Activated T-cell treated with anti-CD3 and anti-CD28 coated beads, Interleukin-2, amount 50 U/mL, for 1 hour (primary cell): ENCODE data around the gene MYRFL.
A peak's percentile ranks its signal among the peaks of the same experiment; 100 is the strongest.
"Not testable (repeated sequence)": the region's sequence is repeated elsewhere in the genome, so short reads cannot be mapped to it uniquely, and the experiment has no call there.

Experiments used
- DNase-seq: peaks from one replicate; pipeline ENCODE4 v3.0.0-alpha.2; 2020

The MYRFL gene

DNA sequence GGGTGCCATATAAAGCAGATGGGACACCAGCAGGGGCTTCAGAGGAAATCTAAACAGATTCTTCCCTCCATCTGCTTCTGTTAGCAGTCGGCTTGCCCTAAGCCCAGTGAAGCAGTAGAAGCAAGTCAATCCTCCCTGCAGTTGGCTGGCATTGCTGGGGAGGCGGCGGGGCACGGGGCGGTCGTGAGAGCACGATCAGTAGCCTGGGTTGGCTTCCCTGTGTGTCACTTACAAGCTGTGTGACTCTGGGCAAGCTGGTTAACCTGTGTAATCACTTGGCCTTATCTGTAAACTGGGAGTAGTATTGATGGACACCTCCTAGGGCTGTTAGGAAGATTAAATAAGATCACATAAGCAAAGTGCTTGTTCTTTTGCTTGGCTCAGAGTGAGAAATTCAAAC is 19.4 kb downstream of the MYRFL start:
- DNase-seq = no peak

GRCh38 chr12:69844836-69845235 is 19.8 kb downstream of the MYRFL start:
- DNase-seq = no peak

- DNase-seq = no peak
Measured at GRCh38 chr12:69846976-69847375, 21.9 kb downstream of the MYRFL start.

DNA sequence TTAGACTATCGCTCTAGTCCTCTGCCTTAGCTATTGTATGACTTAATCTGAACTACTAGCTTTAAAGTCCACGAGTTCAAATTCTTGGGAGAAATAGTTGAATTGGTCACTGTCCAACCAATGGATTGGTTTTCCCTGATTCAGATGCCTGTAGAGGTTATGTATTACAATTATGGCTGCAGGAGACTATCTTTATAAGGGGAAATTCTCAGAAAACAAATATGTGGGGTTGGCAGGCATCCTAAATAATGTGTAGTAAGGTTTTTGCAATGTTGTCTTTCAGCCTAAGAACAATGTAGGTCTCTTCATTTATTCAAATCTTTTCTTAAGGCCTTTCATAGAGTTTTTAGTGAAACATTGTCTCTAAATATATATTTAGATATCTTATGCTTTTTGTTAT is 26.9 kb downstream of the MYRFL start:
- DNase-seq = no peak

- not testable (repeated sequence) for DNase-seq
Measured at GRCh38 chr12:69853176-69853961, 28.3 kb downstream of the MYRFL start.

- DNase-seq = no peak
Measured at GRCh38 chr12:69866698-69867097, 41.7 kb downstream of the MYRFL start.

DNA sequence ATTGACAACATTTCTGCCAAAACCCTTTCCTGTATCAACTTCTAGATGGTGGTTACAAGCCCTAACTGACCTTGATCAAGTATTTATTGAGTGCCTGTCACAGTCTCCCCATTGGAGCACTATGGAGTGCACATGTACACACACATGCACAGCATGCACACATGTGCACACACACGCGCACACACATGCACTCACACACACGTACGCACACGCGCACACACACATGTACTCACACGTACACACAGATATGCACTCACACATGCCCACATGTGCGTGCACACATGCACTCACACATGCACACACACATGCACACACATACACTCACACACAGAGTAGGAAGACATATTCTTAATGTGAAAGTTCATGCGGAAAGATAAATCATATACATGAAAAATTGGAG is 43.7 kb downstream of the MYRFL start:
- no peak for DNase-seq

DNA sequence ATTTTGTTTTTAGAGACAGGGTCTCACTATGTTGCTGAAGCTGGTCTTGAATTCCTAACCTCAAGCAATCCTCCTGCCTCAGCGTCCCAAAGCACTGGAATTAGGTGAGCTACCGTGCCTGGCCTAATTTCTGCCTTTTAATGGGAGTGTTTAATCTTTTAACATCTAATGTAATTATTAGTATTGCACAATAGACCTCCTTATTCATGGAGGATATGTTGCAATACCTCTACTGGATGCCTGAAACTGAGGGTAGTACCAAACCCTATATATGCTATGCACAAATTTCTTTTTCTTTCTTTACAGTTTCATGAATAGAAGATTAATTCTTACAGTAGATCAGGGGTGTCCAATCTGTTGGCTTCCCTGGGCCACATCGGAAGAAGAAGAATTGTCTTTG is 47.8 kb downstream of the MYRFL start:
- no peak for DNase-seq

GRCh38 chr12:69873429-69873828 is 48.4 kb downstream of the MYRFL start:
- DNase-seq = no peak

DNA sequence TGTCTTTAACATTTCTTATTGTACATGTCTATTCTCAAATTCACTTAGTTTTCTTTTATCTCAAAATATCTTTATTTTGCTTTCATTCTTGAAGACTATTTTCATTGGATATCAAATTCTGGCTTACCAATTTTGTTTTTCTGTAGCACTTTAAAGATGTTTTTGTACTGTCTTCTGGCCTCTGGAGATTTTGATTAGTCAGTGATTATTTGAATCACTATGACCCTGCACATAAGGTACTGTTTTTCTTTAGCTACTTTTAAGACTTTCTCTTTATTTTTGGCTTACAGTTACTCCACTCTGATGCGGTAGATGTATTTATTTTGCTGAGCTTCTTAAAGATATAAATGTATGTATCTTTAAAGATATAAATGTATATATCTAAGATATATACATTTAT is 49.6 kb downstream of the MYRFL start:
- DNase-seq = no peak

- DNase-seq = no peak
Measured at GRCh38 chr12:69875416-69875935, 50.4 kb downstream of the MYRFL start.

DNA sequence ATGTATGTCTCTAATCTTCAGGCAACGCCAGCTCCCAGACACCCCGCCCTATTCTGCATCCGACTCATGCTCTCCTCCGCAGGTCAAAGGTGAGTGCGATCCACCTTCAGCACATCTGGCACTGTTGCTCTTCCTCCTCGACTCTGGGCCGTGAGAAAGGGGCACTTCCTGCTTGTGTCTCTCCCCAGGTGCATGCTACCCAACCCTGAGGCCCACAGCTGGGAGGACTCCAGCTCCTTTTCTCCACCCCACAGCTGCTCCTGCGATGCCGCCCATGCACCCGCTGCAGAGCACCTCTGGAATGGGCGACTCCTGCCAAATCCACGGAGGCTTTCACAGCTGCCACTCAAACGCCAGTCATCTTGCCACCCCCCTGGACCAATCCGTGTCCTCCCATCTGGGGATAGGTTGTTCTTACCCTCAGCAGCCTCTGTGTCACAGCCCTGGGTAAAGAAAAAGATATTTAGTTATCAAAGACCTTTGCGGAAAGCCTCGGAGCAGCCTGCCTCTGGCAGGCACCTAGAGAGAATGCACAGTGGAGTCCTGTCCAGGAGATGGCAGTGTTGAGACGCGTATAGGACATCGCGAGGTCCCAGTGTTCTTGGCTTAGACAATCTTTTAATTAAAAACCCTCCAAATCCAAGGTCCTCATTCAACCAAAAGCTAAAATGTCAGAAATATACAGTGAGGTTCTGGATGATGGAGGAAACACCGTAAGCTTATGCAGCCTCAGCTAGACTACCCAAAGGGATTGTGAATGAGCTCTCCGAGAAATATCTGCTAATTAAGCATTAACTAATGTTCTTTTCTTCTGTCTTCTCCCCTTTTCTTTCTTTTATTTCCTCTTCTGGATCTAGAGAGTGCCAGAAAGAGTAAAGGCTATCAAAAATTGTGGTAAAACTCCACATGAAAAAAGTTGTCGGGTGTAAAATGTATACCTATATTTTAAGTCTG is 54.3 kb downstream of the MYRFL start:
- DNase-seq = peak; percentile 52

DNA sequence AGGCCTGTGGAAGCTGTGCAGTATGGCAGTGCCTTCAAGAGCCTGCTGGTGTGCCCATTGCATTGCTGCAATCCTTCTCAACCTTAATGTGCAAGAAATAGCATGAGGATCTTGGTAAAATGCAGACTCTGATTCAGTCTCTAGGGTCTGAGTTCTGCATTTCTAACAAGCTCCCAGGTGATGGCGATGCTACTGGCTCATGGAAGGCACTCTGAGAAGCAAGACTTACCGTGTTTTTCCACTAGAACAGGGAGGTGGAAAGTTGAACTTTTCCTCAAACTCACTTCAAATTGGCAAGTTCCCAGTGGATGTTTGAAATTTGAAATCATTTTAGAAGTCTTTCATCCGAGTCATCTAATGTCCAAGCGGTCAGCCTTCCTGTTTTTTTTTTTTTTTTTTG is 55.5 kb downstream of the MYRFL start:
- no peak for DNase-seq

DNA sequence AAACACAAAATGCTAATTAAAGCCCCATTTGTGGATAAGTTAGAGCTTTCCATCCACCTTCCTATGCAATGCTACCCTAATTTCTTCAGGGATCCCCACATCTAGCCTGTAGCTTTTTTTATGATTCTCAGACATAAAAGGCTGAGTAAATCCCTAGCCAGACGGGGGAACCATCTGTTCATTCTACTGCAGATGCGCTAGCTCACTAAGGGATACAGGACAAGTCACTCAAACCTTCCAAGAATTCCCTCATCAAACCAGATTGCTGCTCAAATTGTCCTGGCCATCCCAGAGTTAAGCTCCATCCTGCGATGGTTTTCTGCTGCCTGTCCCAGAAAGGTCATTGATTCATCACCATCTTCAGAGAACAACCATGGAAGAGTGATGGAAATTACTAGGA is 56.7 kb downstream of the MYRFL start:
- DNase-seq = no peak

- no peak for DNase-seq
Measured at GRCh38 chr12:69884386-69884785, 59.4 kb downstream of the MYRFL start.

GRCh38 chr12:69885658-69886057 is 60.6 kb downstream of the MYRFL start:
- no peak for DNase-seq

DNA sequence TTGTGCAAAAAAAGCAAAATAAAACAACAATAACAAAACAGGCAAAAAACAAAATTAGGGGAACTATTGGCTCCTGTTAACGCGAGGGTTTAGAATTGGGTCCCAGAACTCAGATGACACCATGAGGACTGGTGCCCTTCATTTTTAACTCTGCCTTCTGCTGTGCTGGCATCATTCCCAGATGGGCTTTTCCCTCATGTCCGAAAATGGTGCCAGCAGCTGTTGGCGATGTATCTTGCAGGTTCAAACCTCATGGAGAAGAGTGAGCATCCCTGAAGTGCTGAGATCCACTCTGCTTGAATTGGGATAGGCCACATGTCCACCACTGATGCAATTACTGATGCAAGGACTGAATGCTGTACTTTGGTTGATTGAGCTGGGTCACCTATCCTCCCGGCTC is 61.1 kb downstream of the MYRFL start:
- no peak for DNase-seq

DNA sequence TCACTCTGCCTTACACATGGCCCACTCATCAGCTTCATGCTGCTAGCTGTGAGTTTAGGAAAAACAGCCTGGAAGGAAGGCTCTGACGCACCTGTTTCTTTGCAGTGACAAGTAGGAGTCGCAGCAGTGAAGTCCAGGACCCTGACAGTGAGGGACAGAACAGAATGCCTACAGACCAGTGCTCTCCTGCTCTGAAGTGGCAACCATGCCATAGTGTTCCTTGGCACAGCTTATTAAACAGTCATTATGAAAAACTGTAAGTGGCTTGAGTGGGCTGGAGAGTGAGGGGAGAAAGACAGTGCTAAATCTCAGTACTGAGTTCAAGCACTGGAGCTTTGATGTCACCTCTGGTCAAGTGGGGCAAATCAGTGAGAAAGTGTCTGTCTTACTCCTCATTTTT is 61.7 kb downstream of the MYRFL start:
- DNase-seq = no peak

DNA sequence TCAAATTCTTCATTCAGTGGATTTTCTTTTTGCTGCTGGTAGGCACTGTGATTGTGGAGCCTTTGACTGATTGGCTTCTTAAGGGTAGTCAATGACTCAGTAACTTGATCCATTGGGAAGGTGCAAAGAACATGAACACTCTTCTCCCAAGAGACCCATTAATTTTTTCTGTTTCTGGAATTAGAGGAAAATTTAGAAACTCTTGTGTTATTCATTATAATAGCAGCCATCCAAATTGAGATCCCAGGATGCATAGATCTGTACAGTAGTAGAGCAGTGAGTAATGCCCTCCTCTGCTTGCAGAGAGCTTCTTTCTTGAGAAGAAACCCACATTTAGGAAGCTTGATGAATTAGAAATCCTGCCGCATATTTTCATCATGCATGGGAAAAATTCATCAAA is 63.9 kb downstream of the MYRFL start:
- no peak for DNase-seq

GRCh38 chr12:69894800-69895383 is 69.9 kb downstream of the MYRFL start:
- no peak for DNase-seq

DNA sequence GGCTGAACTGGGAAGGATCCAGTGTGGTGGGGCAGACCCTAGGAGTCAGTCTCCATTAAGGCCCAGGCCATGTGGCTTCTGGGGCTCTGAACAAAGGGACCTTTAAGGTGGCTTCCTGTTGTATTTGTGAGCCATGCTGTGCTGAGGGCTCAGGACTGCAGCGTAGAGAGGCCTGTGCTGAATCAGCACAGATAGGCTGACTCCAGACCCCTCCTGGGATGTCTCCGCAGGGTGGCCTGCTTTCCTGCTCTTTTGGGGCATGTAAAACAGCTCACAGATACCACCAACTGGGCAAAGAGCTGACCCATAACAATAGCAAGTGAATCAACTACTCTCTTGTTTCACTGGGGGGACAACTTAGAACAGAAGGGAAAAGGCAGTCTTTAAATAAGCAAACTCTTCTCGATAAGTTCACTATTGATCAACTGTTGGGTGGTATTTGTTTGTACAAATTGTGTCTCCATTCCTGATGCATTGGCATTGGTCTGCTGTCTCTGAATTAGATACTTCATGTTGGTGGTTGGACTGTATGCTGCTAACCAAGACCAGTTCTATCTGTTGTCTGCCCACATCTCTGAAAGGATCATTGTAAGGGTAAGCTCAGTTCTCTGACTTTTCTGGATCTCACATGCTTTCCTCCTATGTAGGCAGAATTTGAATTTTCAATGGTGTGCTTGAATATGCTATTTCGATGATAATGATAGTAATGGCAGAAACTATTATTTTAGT is 71.8 kb downstream of the MYRFL start:
- no peak for DNase-seq

DNA sequence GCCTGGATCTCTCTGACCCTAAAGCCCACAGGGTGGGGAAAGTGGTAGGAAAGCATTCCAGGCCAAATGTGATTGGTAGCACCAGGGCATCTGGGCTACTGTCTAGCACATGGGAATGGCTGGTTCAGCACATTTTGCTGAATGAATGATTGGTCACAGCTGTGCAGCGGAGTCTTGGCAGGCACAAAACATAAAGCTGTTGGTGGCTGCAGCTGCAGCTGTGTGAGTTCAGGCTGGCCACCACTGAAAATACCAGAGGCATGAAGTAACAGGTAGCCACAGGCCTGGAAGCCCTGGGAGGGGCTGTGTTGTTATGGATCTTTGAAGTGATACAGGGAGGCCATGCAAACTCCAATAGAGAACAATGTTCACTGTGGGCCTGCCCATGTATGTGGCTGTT is 72.7 kb downstream of the MYRFL start:
- no peak for DNase-seq

DNA sequence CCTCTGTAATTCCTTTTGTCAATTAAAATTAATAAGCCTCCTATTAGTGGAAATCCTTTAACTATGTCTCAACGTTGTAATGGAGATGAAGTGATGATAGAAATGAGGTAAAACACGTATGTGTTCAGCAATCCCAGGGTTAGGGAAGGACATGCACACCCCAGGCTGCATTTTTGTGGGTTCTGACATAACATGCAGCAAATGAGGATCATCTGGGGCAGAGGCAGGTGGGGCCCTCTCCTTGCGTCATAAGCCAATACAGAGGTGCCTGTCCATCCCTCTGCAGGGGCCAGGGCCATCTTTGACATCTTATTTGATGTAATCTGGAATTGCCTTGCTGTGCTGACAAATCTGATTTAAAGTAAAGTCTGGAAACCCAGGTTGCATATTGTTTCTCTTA is 73.2 kb downstream of the MYRFL start:
- DNase-seq = no peak
